ENCODE measurements around the gene PHYHIPL. TPM values are rescaled to one million over a fixed set of nuclear protein-coding genes. Genes with fewer than 3 reads are reported as not detected.

PHYHIPL gene
- not detected in 2 replicates for total RNA-seq (2014; rRNA removed; shearing (Covaris generic))
- polyA plus RNA-seq (2014; cell fraction: nucleus; rRNA removed) = not detected in 2 replicates

- no peak for DNase-seq (ENCODE audit: extremely low read depth, low read depth)
Observed at GRCh38 chr10:59176241-59177030, at the start of gene PHYHIPL. Gene PHYHIPL, plus strand, starts transcription at chr10:59176643. Its CDS starts 211 bp downstream, at chr10:59176854.

GRCh38 chr10:59126991-59127390 lies 49.5 kb upstream of the PHYHIPL start:
- no peak for DNase-seq (ENCODE audit: extremely low read depth, low read depth)

GRCh38 chr10:59127991-59128390 lies 48.5 kb upstream of the PHYHIPL start:
- no peak for DNase-seq (ENCODE audit: extremely low read depth, low read depth)

- DNase-seq (ENCODE audit: extremely low read depth, low read depth) = no peak
Observed at GRCh38 chr10:59129867-59130266, 46.6 kb upstream of the PHYHIPL start.

- DNase-seq (ENCODE audit: extremely low read depth, low read depth) = no peak
Observed at GRCh38 chr10:59131666-59132065, 44.8 kb upstream of the PHYHIPL start.

GRCh38 chr10:59133841-59134593 lies 42.4 kb upstream of the PHYHIPL start:
- no peak for DNase-seq (ENCODE audit: extremely low read depth, low read depth)

- DNase-seq (ENCODE audit: extremely low read depth, low read depth) = no peak
Observed at GRCh38 chr10:59134785-59135184, 41.7 kb upstream of the PHYHIPL start.

- no peak for DNase-seq (ENCODE audit: extremely low read depth, low read depth)
Observed at GRCh38 chr10:59135275-59135674, 41.2 kb upstream of the PHYHIPL start.

- no peak for DNase-seq (ENCODE audit: extremely low read depth, low read depth)
Observed at GRCh38 chr10:59138052-59138451, 38.4 kb upstream of the PHYHIPL start.

- no peak for DNase-seq (ENCODE audit: extremely low read depth, low read depth)
Observed at GRCh38 chr10:59143544-59143943, 32.9 kb upstream of the PHYHIPL start.

- DNase-seq (ENCODE audit: extremely low read depth, low read depth) = no peak
Observed at GRCh38 chr10:59148701-59149100, 27.7 kb upstream of the PHYHIPL start.

- DNase-seq (ENCODE audit: extremely low read depth, low read depth) = no peak
Observed at GRCh38 chr10:59155556-59155955, 20.9 kb upstream of the PHYHIPL start.

- DNase-seq (ENCODE audit: extremely low read depth, low read depth) = no peak
Observed at GRCh38 chr10:59167512-59167911, 8.9 kb upstream of the PHYHIPL start.

GRCh38 chr10:59172567-59172966 lies 3.9 kb upstream of the PHYHIPL start:
- no peak for DNase-seq (ENCODE audit: extremely low read depth, low read depth)

- no peak for DNase-seq (ENCODE audit: extremely low read depth, low read depth)
Observed at GRCh38 chr10:59173414-59173813, 3.0 kb upstream of the PHYHIPL start.

- DNase-seq (ENCODE audit: extremely low read depth, low read depth) = no peak
Observed at GRCh38 chr10:59175538-59176240, 754 bp upstream of the PHYHIPL start.

GRCh38 chr10:59177031-59177797 lies 771 bp downstream of the PHYHIPL start:
- DNase-seq (ENCODE audit: extremely low read depth, low read depth) = peak; percentile 2

- no peak for DNase-seq (ENCODE audit: extremely low read depth, low read depth)
Observed at GRCh38 chr10:59177836-59178235, 1.4 kb downstream of the PHYHIPL start.

GRCh38 chr10:59179068-59179467 lies 2.6 kb downstream of the PHYHIPL start:
- DNase-seq (ENCODE audit: extremely low read depth, low read depth) = no peak

GRCh38 chr10:59180689-59181270 lies 4.3 kb downstream of the PHYHIPL start:
- DNase-seq (ENCODE audit: extremely low read depth, low read depth) = no peak

All from NCI-H460 (cell line).